ENCODE results near the gene ARFGEF2. TPM values are rescaled to one million over a fixed set of nuclear protein-coding genes. Genes with fewer than 3 reads are reported as not detected.

Gene ARFGEF2
- total and polyA plus RNA-seq, 12 donors: 6.2 to 50.0 (median 41.8) TPM

GRCh38 chr20:48901326-48901725, 20.2 kb upstream of the ARFGEF2 start:
- ATAC-seq (no peak), DNase-seq (no peak)
- Histone ChIP-seq H3K27ac (no peak overlapping the region), H3K4me1 (peaks cover 0 to 19% (median 9%) of the 10 kb centered on the region in 9 donors), H3K4me3 (no peak overlapping the region), H3K36me3 (no peaks in the 10 kb centered on the region), H3K27me3 (peaks cover 0 to 3% (median 0%) of the 10 kb centered on the region in 7 donors), H3K9me3 (no peaks in the 10 kb centered on the region)
- intact Hi-C loops (cut with DNase I): loop anchor here in 1 of 10 donors (5.0 kb wide), 1 partner anchor 264 kb away; no protein-coding TSS in a partner anchor
- no peak for TF ChIP-seq CTCF (IDR thresholded peaks at IDR 0.05)
- 87 to 94% methylated on average over 4 of the region's 4 CpGs for WGBS, 2 donors

- peaks cover 0 to 3% (median 0%) of the 10 kb centered on the region in 7 donors for H3K27me3 ChIP-seq
- H3K27ac ChIP-seq: no peak overlapping the region
- H3K36me3 ChIP-seq: no peaks in the 10 kb centered on the region
- WGBS, 2 donors: 90 to 97% methylated on average over 10 of the region's 10 CpGs
- intact Hi-C loops (cut with DNase I): loop anchor here in 5 of 10 donors (1.0 to 5.0 kb wide), 4 partner anchors 245 to 266 kb away; no protein-coding TSS in a partner anchor
- no peak for DNase-seq
- peaks cover 0 to 12% (median 5%) of the 10 kb centered on the region in 9 donors for H3K4me1 ChIP-seq
- TF ChIP-seq CTCF (IDR thresholded peaks at IDR 0.05): no peak
- H3K9me3 ChIP-seq: peaks cover 0 to under 1% (median 0%) of the 10 kb centered on the region in 11 donors
- ATAC-seq: no peak
- H3K4me3 ChIP-seq: no peak overlapping the region
These were observed 17.8 kb upstream of the ARFGEF2 start for GRCh38 chr20:48903705-48904104.

GRCh38 chr20:48904566-48905296, 16.8 kb upstream of the ARFGEF2 start:
- Histone ChIP-seq H3K27ac (no peak overlapping the region), H3K36me3 (no peaks in the 10 kb centered on the region), H3K27me3 (peaks cover 0 to 3% (median 0%) of the 10 kb centered on the region in 7 donors), H3K9me3 (peaks cover 0 to 9% (median 0%) of the 10 kb centered on the region in 11 donors), H3K4me3 (no peak overlapping the region), H3K4me1 (peaks cover 0 to 12% (median 5%) of the 10 kb centered on the region in 9 donors)
- ATAC-seq (peak in 7 of 8 donors; percentile 40 to 75 (median 59)), DNase-seq (peak; percentile 21 to 56)
- TF ChIP-seq CTCF (IDR thresholded peaks at IDR 0.05): peak; percentile 80 to 89 (median 85)
- intact Hi-C loops (cut with DNase I): loop anchor here in 9 of 10 donors (1.0 to 5.0 kb wide), 6 partner anchors 77 to 267 kb away; partner anchors contain the start of gene PREX1 (in 1 of the 9)
- 21 to 23% methylated on average over 11 of the region's 11 CpGs for WGBS, 2 donors

GRCh38 chr20:48905297-48905647, 16.2 kb upstream of the ARFGEF2 start:
- intact Hi-C loops (cut with DNase I): loop anchor here in 9 of 10 donors (1.0 to 5.0 kb wide), 6 partner anchors 78 to 268 kb away; partner anchors contain the start of gene PREX1 (in 1 of the 9)
- H3K36me3 ChIP-seq: no peaks in the 10 kb centered on the region
- 64 to 65% methylated on average over 5 of the region's 5 CpGs for WGBS, 2 donors

More at GRCh38 chr20:48905297-48905647, 16.2 kb upstream of the ARFGEF2 start:
- no peak for TF ChIP-seq CTCF (IDR thresholded peaks at IDR 0.05)
- no peak overlapping the region for H3K27ac ChIP-seq
- no peak overlapping the region for H3K4me3 ChIP-seq
- H3K9me3 ChIP-seq: peaks cover 0 to 11% (median 0%) of the 10 kb centered on the region in 11 donors
- peaks cover 0 to 12% (median 5%) of the 10 kb centered on the region in 9 donors for H3K4me1 ChIP-seq
- H3K27me3 ChIP-seq: peaks cover 0 to 3% (median 0%) of the 10 kb centered on the region in 7 donors
- ATAC-seq (peak in 2 of 8 donors; percentile 19 to 20), DNase-seq (no peak)
